PC-3 (cell line): ENCODE data around the gene ACIN1.

ENCODE experiments used
- CTCF ChIP-seq: fragments of 300-600 bp; sonication (generic); conservative IDR thresholded peaks from 2 replicates; pipeline ENCODE4 v1.5.1; 2017; ENCODE audit warnings: antibody characterized with exemption, low read depth, mild to moderate bottlenecking, low read length
- EZH2 ChIP-seq: fragments of 300-600 bp; sonication (generic); IDR thresholded peaks from one replicate; pipeline ENCODE4 v1.6.1; 2017; ENCODE audit warnings: antibody characterized with exemption, mild to moderate bottlenecking, low read length; ENCODE audit not compliant: unreplicated experiment
- EZH2phosphoT487 ChIP-seq: fragments of 300-600 bp; sonication (generic); IDR thresholded peaks from 2 replicates; pipeline ENCODE4 v1.6.1; 2018; ENCODE audit warnings: mild to moderate bottlenecking, antibody characterized with exemption, low read length, borderline replicate concordance

GRCh38 chr14:23128969-23129758, 34.2 kb upstream of the ACIN1 start:
- no peak for TF ChIP-seq CTCF
- TF ChIP-seq EZH2phosphoT487: no peak
- no peak for TF ChIP-seq EZH2
